ENCODE data around the gene ZNF574. TPM values are rescaled to one million over a fixed set of nuclear protein-coding genes. Genes with fewer than 3 reads are reported as not detected.

The ZNF574 gene
- polyA plus RNA-seq, 1 donor (not counting 4 experiments of a cell fraction or from before 2014, with no cell fraction given), result 6.8 TPM

GRCh38 chr19:42045575-42045974, 30.4 kb upstream of the ZNF574 start:
- H2AFZ ChIP-seq (ENCODE audit: control insufficient read depth, low read length), result no peak overlapping the region
- H3K27me3 ChIP-seq (ENCODE audit: control insufficient read depth, extremely low read depth, insufficient read depth, low read length), result no peaks in the 10 kb centered on the region
- dilution Hi-C loops (cut with MboI; ENCODE audit: extremely low pct_ligation_motif_present, low sequenced_read_pairs), result no loop called here
- no peaks in the 10 kb centered on the region for H3K79me2 ChIP-seq (ENCODE audit: control insufficient read depth, insufficient read depth, low read length)
- H3K27ac ChIP-seq (ENCODE audit: control insufficient read depth, insufficient read depth, low read length), result no peak overlapping the region
- no peak for FAIRE-seq
- H3K9ac ChIP-seq (ENCODE audit: control insufficient read depth, extremely low read depth, insufficient read depth, low read length), result no peak overlapping the region
- TF ChIP-seq EZH2 (IDR thresholded peaks at IDR 0.05; ENCODE audit: low read length) (no peak), CTCF (optimal IDR thresholded peaks at IDR 0.05 in 1 of 3, IDR thresholded peaks at IDR 0.05 in 1 of 3, conservative IDR thresholded peaks at IDR 0.05 in 1 of 3; ENCODE audit: extremely low read depth in 1 of 3, insufficient read depth in 2 of 3, low read length in 3 of 3) (no peak)
- H4K20me1 ChIP-seq (ENCODE audit: control insufficient read depth, extremely low read depth, insufficient read depth, low read length), result no peaks in the 10 kb centered on the region
- no peaks in the 10 kb centered on the region for H3K9me1 ChIP-seq (ENCODE audit: control insufficient read depth, extremely low read depth, insufficient read depth, low read length)
- peaks cover 11% of the 10 kb centered on the region for H3K4me1 ChIP-seq (ENCODE audit: control insufficient read depth, extremely low read depth, insufficient read depth, low read length)
- no peak for DNase-seq (ENCODE audit: low read depth, low spot score)
- H3K4me2 ChIP-seq (ENCODE audit: control insufficient read depth, extremely low read depth, insufficient read depth, low read depth, low read length), result no peak overlapping the region
- no peaks in the 10 kb centered on the region for H3K9me3 ChIP-seq (ENCODE audit: control insufficient read depth, low read depth, low read length)
- H3K36me3 ChIP-seq (ENCODE audit: control insufficient read depth in 2 of 2, extremely low read depth in 1 of 2, insufficient read depth in 2 of 2, low read length in 2 of 2), result no peaks in the 10 kb centered on the region
- no peak overlapping the region for H3K4me3 ChIP-seq (ENCODE audit: control insufficient read depth in 2 of 3, extremely low read depth in 1 of 3, insufficient read depth in 2 of 3, low read depth in 1 of 3, low read length in 3 of 3)

- H3K4me2 ChIP-seq (ENCODE audit: control insufficient read depth, extremely low read depth, insufficient read depth, low read depth, low read length), result peak overlapping the region; percentile 96
- peaks cover 39% of the 10 kb centered on the region for H3K4me1 ChIP-seq (ENCODE audit: control insufficient read depth, extremely low read depth, insufficient read depth, low read length)
- peak overlapping the region; percentile 52 for H3K27ac ChIP-seq (ENCODE audit: control insufficient read depth, insufficient read depth, low read length)
- H3K9me3 ChIP-seq (ENCODE audit: control insufficient read depth, low read depth, low read length), result no peaks in the 10 kb centered on the region
- H4K20me1 ChIP-seq (ENCODE audit: control insufficient read depth, extremely low read depth, insufficient read depth, low read length), result no peaks in the 10 kb centered on the region
- TF ChIP-seq CTCF (optimal IDR thresholded peaks at IDR 0.05 in 1 of 3, IDR thresholded peaks at IDR 0.05 in 1 of 3, conservative IDR thresholded peaks at IDR 0.05 in 1 of 3; ENCODE audit: extremely low read depth in 1 of 3, insufficient read depth in 2 of 3, low read length in 3 of 3) (no peak), EZH2 (IDR thresholded peaks at IDR 0.05; ENCODE audit: low read length) (no peak)
- H3K36me3 ChIP-seq (ENCODE audit: control insufficient read depth in 2 of 2, extremely low read depth in 1 of 2, insufficient read depth in 2 of 2, low read length in 2 of 2), result no peaks in the 10 kb centered on the region
- H3K79me2 ChIP-seq (ENCODE audit: control insufficient read depth, insufficient read depth, low read length), result no peaks in the 10 kb centered on the region
- H2AFZ ChIP-seq (ENCODE audit: control insufficient read depth, low read length), result peak overlapping the region; percentile 93
- H3K4me3 ChIP-seq (ENCODE audit: control insufficient read depth in 2 of 3, extremely low read depth in 1 of 3, insufficient read depth in 2 of 3, low read depth in 1 of 3, low read length in 3 of 3), result peak overlapping the region; percentile 13 to 73 (median 62)
- FAIRE-seq (peak; percentile 89), DNase-seq (ENCODE audit: low read depth, low spot score) (no peak)
- dilution Hi-C loops (cut with MboI; ENCODE audit: extremely low pct_ligation_motif_present, low sequenced_read_pairs), result no loop called here
- no peaks in the 10 kb centered on the region for H3K9me1 ChIP-seq (ENCODE audit: control insufficient read depth, extremely low read depth, insufficient read depth, low read length)
- peak overlapping the region; percentile 45 for H3K9ac ChIP-seq (ENCODE audit: control insufficient read depth, extremely low read depth, insufficient read depth, low read length)
- H3K27me3 ChIP-seq (ENCODE audit: control insufficient read depth, extremely low read depth, insufficient read depth, low read length), result no peaks in the 10 kb centered on the region
These were observed 27.0 kb upstream of the ZNF574 start for GRCh38 chr19:42048992-42049391.

Measured in keratinocyte (primary cell).